H1 (cell line): ENCODE data around the gene CPNE4. TPM values are rescaled to one million over a fixed set of nuclear protein-coding genes. Genes with fewer than 3 reads are reported as not detected.

ENCODE experiments used
- ASH2L ChIP-seq: fragments of 200-600, 300-600 bp; sonication (generic); IDR thresholded peaks from one replicate; pipeline ENCODE4 v1.7.1; 2017; ENCODE audit warnings: low read length
- CHD2 ChIP-seq: IDR thresholded peaks from 2 replicates; pipeline ENCODE4 v1.6.1; 2012; ENCODE audit warnings: low read length, improper control_type of control experiment
- SIX5 ChIP-seq: IDR thresholded peaks from 2 replicates; pipeline ENCODE4 v1.6.1; 2011; ENCODE audit warnings: mild to moderate bottlenecking, low read depth, low read length
- polyA plus RNA-seq, 7 experiments: library from polyadenylated mRNA; depleted of rRNA in 3 of 7; stranded (reverse) in 5 of 7; unstranded in 2 of 7; fragments of >200 nt in 5 of 7; fragments of 200-250 nt in 2 of 7; gene quantifications; 1 replicate in 5 of 7; 2 replicates in 1 of 7; 4 replicates in 1 of 7; pipeline versions ENCODE4 v1.2.1 to v1.2.3, GENCODE V29; 2011 to 2013; ENCODE audit warnings: missing spikeins in 2 of 7, mixed read lengths in 2 of 7
- total RNA-seq: library from RNA; stranded (reverse); fragmentation: NEBNext Ultra II Directional; extraction: Animal tissue kit (Norgen Biotek cat#: 25700); gene quantifications from 2 replicates; pipeline ENCODE4 v1.2.1, GENCODE V29; 2021

CPNE4 gene
- total and polyA plus RNA-seq, 2 of the 8 experiments (the other 6 are each of a cell fraction or from before 2014, with no cell fraction given): 0.82 to 3.8 TPM

- no peak for TF ChIP-seq SIX5
- TF ChIP-seq CHD2: no peak
- no peak for TF ChIP-seq ASH2L
Observed at GRCh38 chr3:131612745-131613144, 422.1 kb downstream of the CPNE4 start (continued).
